22Rv1 (cell line): ENCODE data around the gene MCM9.

Source experiments
- H3K27ac ChIP-seq: fragments of 450-650 bp; 2 replicates; pipeline ENCODE4 v1.5.1; 2017
- CTCF ChIP-seq: fragments of 450-650 bp; IDR thresholded peaks from 2 replicates; pipeline ENCODE4 v1.5.1; 2017; ENCODE audit warnings: mild to moderate bottlenecking
- ZFX ChIP-seq: fragments of 450-650 bp; IDR thresholded peaks from 2 replicates; pipeline ENCODE4 v1.6.1; 2017; ENCODE audit warnings: antibody characterized with exemption, borderline replicate concordance

Gene MCM9

DNA sequence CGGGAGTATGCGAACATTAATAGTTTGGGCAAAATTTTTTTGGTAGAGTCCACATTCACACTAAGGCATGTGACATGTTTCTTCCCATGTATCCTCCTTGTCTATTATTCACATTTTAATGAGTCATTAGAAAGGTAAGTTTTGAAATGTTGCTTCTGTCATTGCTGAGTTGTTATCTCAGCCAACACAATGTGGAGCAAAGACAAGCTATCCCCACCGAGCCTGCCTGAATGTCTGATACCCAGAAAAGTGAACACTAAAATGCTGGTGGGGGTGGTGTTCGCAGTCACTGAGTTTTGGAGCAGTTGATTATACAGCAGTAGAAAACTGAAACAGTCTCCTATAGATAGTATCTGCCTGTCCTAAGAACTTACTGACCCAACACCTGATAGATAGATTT lies 109.3 kb downstream of the MCM9 start:
- TF ChIP-seq ZFX (no peak), CTCF (no peak)

DNA sequence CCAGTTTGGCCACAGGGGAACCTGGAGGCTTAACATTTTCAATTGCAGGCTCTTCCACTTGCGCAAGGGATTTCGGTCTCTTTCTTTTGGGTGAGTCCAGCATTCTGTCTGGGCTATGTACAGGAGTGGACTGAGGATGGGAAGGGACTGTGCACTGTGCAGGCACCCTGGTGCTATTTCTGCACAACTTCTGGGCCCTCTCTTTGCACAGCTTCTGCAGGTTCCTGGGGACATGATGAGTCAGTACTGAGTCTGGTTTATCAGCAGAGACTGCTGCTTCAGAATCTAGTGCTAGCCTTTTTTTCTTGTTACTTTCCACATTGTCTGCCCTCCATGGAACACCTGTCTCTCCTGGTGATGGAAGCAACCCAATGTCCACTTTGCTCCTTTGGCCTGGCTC lies 119.5 kb downstream of the MCM9 start:
- no peak for TF ChIP-seq ZFX
- no peak for TF ChIP-seq CTCF
- no peak overlapping the region for H3K27ac ChIP-seq

More for the DNA sequence above, 109.3 kb downstream of the MCM9 start:
- no peak overlapping the region for H3K27ac ChIP-seq

- no peak for TF ChIP-seq CTCF
- TF ChIP-seq ZFX, result no peak
- no peak overlapping the region for H3K27ac ChIP-seq
Measured at GRCh38 chr6:118813775-118814174, 121.2 kb downstream of the MCM9 start.

- H3K27ac ChIP-seq, result no peak overlapping the region
- TF ChIP-seq CTCF (no peak), ZFX (no peak)
Measured at GRCh38 chr6:118812970-118813369, 122.0 kb downstream of the MCM9 start.

DNA sequence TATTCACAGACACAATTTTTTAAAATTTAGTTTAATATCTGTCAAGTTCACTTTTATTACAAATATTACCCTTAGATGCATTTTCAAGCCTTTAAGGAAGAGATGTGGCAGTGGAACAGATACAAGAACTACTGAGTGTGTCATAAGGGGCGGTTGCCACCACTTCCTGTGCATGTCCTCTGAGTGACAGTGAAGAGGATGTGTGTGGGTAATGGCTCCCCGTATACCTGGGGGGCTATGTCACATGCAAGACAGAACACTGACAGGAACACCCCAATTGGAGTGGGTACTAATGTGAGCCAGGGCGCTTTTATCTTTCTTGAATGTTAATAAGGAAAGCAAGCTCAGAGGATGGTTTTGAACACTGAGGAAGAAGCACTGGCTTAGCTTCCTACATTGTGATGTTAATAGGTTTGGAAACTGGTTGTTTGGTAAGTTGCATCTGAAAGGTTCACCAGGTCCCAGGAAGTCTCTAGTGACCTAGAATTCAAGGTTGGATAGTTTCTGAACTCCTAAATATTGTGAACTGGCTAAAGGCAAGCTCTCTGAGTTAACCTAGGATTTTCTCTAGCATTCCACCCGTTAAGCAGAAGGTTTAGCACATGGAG lies 124.4 kb downstream of the MCM9 start:
- no peak overlapping the region for H3K27ac ChIP-seq
- no peak for TF ChIP-seq ZFX
- no peak for TF ChIP-seq CTCF

- no peak overlapping the region for H3K27ac ChIP-seq
- TF ChIP-seq ZFX (no peak), CTCF (no peak)
Measured at GRCh38 chr6:118808793-118809638, 125.9 kb downstream of the MCM9 start.

- H3K27ac ChIP-seq, result no peak overlapping the region
- TF ChIP-seq ZFX (no peak), CTCF (no peak)
Measured at GRCh38 chr6:118804091-118804490, 130.9 kb downstream of the MCM9 start.
